ENCODE results near the gene SOX12.
A peak's percentile ranks its signal among the peaks of the same experiment; 100 is the strongest.

Gene SOX12

GRCh38 chr20:301886-302848 is 23.2 kb upstream of the SOX12 start:
- DNase-seq (ENCODE audit: low read depth in 1 of 2, low spot score in 1 of 2): no peak

- no peak for DNase-seq (ENCODE audit: low read depth in 1 of 2, low spot score in 1 of 2)
Observed at GRCh38 chr20:305745-306144, 19.6 kb upstream of the SOX12 start.

GRCh38 chr20:308427-309038 is 16.8 kb upstream of the SOX12 start:
- no peak for DNase-seq (ENCODE audit: low read depth in 1 of 2, low spot score in 1 of 2)

GRCh38 chr20:309306-309840 is 16.0 kb upstream of the SOX12 start:
- DNase-seq (ENCODE audit: low read depth in 1 of 2, low spot score in 1 of 2): no peak

- DNase-seq (ENCODE audit: low read depth in 1 of 2, low spot score in 1 of 2): peak; percentile 41 to 74
Observed at GRCh38 chr20:309841-310644, 15.3 kb upstream of the SOX12 start.

GRCh38 chr20:310645-311044 is 14.7 kb upstream of the SOX12 start:
- no peak for DNase-seq (ENCODE audit: low read depth in 1 of 2, low spot score in 1 of 2)

- no peak for DNase-seq (ENCODE audit: low read depth in 1 of 2, low spot score in 1 of 2)
Observed at GRCh38 chr20:311609-312008, 13.7 kb upstream of the SOX12 start.

- DNase-seq (ENCODE audit: low read depth in 1 of 2, low spot score in 1 of 2): no peak
Observed at GRCh38 chr20:312067-312466, 13.3 kb upstream of the SOX12 start.

GRCh38 chr20:312866-313265 is 12.5 kb upstream of the SOX12 start:
- no peak for DNase-seq (ENCODE audit: low read depth in 1 of 2, low spot score in 1 of 2)

- no peak for DNase-seq (ENCODE audit: low read depth in 1 of 2, low spot score in 1 of 2)
Observed at GRCh38 chr20:313402-313801, 11.9 kb upstream of the SOX12 start.

- DNase-seq (ENCODE audit: low read depth in 1 of 2, low spot score in 1 of 2): no peak
Observed at GRCh38 chr20:313948-314347, 11.4 kb upstream of the SOX12 start.

- DNase-seq (ENCODE audit: low read depth in 1 of 2, low spot score in 1 of 2): no peak
Observed at GRCh38 chr20:316316-317068, 8.9 kb upstream of the SOX12 start.

GRCh38 chr20:324177-325044 is 941 bp upstream of the SOX12 start:
- peak; percentile 75 to 93 for DNase-seq (ENCODE audit: low read depth in 1 of 2, low spot score in 1 of 2)

GRCh38 chr20:325889-326644 is 715 bp downstream of the SOX12 start:
- DNase-seq (ENCODE audit: low read depth in 1 of 2, low spot score in 1 of 2): peak in 1 of 2 donors; percentile 26

- DNase-seq (ENCODE audit: low read depth in 1 of 2, low spot score in 1 of 2): peak in 1 of 2 donors; percentile 23
Observed at GRCh38 chr20:326645-327185, 1.4 kb downstream of the SOX12 start.

- DNase-seq (ENCODE audit: low read depth in 1 of 2, low spot score in 1 of 2): peak; percentile 38 to 52
Observed at GRCh38 chr20:327186-328026, 2.1 kb downstream of the SOX12 start.

GRCh38 chr20:328027-328974 is 2.9 kb downstream of the SOX12 start:
- DNase-seq (ENCODE audit: low read depth in 1 of 2, low spot score in 1 of 2): no peak

Measured in stimulated activated CD4-positive, alpha-beta T cell treated with anti-CD3 and anti-CD28 coated beads, Interleukin-15, amount 100 ng/mL, for 1 hour (primary cell).